DMS53 treated with DMSO at 0.1 percent for 48 hours (cell line): ENCODE results near the gene CARNS1.
"Not testable (repeated sequence)": the region's sequence is repeated elsewhere in the genome, so short reads cannot be mapped to it uniquely, and the experiment has no call there.

Source experiments
- DNase-seq: peaks from one replicate; lab custom pipeline; 2025; ENCODE audit not compliant: unreplicated experiment; lab: John Stamatoyannopoulos, UW

Gene CARNS1

GRCh38 chr11:67423891-67424613 is 8.6 kb downstream of the CARNS1 start:
- no peak for DNase-seq

GRCh38 chr11:67427364-67427859 is 11.9 kb downstream of the CARNS1 start:
- DNase-seq = not testable (repeated sequence)

GRCh38 chr11:67428052-67429001 is 12.8 kb downstream of the CARNS1 start, which contains the start of gene RPS6KB2:
Gene RPS6KB2, plus strand, starts transcription at chr11:67428494. Its CDS starts 52 bp downstream, at chr11:67428546.
- DNase-seq = peak; percentile 97

- no peak for DNase-seq
Measured at GRCh38 chr11:67429038-67429668, 13.7 kb downstream of the CARNS1 start.

GRCh38 chr11:67429722-67430121 is 14.2 kb downstream of the CARNS1 start:
- DNase-seq = no peak

GRCh38 chr11:67431346-67432249 is 16.1 kb downstream of the CARNS1 start:
- no peak for DNase-seq

GRCh38 chr11:67432655-67433349 is 17.3 kb downstream of the CARNS1 start:
- no peak for DNase-seq

GRCh38 chr11:67433536-67434394 is 18.3 kb downstream of the CARNS1 start:
- DNase-seq = no peak

GRCh38 chr11:67434395-67434881 is 19.0 kb downstream of the CARNS1 start:
- DNase-seq = no peak

- no peak for DNase-seq
Measured at GRCh38 chr11:67435031-67435726, 19.7 kb downstream of the CARNS1 start.

GRCh38 chr11:67435727-67436458 is 20.4 kb downstream of the CARNS1 start:
- DNase-seq = no peak

GRCh38 chr11:67436459-67437081 is 21.1 kb downstream of the CARNS1 start:
- DNase-seq = peak; percentile 31

GRCh38 chr11:67437082-67437808 is 21.8 kb downstream of the CARNS1 start, which contains the start of gene PTPRCAP:
Gene PTPRCAP, minus strand, starts transcription at chr11:67437682. Its CDS starts 63 bp downstream, at chr11:67437619.
- DNase-seq = no peak

- no peak for DNase-seq
Measured at GRCh38 chr11:67437809-67438157, 22.3 kb downstream of the CARNS1 start.

- no peak for DNase-seq
Measured at GRCh38 chr11:67438158-67438902, 22.9 kb downstream of the CARNS1 start.
